GM21723 (cell line): ENCODE results near the gene PCSK5.

ENCODE experiments used
- ATAC-seq: cut with Tn5 transposase; IDR thresholded peaks from one replicate; pipeline ENCODE4 v1.9.1; 2021; ENCODE audit warnings: mild to moderate bottlenecking, moderate library complexity; ENCODE audit not compliant: unreplicated experiment

PCSK5 gene

GRCh38 chr9:75998096-75998780 lies 107.8 kb downstream of the PCSK5 start:
- no peak for ATAC-seq

GRCh38 chr9:76001459-76001858 lies 111.0 kb downstream of the PCSK5 start:
- no peak for ATAC-seq

DNA sequence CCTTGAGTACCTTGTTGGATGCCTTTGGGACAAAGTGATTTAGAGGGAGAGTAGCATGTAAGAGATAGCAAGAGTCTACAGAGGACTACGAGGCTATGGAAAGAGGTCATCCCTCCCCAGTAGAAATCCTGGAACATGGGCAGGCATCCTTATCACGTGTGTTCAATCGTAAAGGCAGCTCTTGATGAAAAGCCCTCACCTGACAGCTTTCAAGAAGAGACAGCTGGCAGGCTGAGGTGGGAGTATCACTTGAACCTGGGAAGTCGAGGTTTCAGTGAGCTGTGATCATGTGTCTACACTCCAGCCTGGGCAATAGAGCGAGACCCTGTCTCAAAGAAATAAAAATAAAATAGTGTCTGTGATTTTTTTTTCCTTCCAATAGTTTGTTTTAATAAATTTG lies 112.6 kb downstream of the PCSK5 start:
- no peak for ATAC-seq

GRCh38 chr9:76004526-76004925 lies 114.1 kb downstream of the PCSK5 start:
- peak; percentile 66 for ATAC-seq

DNA sequence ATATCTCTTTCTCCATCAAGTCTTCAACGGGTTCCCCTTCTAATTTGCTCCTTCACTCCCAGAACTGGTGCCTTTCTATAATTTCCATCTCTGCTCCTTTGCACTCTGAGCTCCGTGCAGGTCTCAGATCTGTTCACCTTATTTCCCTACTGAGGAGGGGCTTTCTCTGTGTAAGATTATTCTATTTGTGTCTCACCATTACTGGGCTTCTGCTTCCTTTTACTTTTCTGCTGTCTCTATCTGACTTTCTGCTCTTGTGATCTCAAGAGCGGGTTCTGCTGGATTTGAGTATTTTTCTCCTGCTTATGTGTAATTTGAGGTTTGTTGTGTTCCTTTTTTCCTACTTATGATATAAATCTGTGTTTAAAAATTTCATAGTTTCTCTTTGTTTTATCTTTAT lies 117.5 kb downstream of the PCSK5 start:
- ATAC-seq = no peak

- no peak for ATAC-seq
These were observed 123.3 kb downstream of the PCSK5 start for GRCh38 chr9:76013809-76014208.

DNA sequence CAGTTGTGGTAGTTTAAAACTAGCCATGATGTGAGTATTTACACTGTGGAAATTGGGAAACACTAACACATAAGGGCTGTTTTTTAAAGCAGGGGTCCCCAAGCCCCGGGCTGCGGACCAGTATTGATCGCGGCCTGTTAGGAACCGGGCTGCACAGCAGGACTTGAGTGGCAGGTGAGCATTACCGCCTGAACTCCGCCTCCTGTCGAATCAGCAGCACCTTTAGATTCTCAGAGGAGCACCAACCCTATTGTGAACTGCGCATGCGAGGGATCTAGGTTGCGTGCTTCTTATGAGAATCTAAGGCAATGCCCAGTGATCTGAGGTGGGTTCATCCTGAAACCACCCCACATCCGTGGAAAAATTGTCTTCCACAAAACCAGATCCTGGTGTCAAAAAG lies 127.8 kb downstream of the PCSK5 start:
- no peak for ATAC-seq

- no peak for ATAC-seq
These were observed 128.3 kb downstream of the PCSK5 start for GRCh38 chr9:76018761-76019160.

DNA sequence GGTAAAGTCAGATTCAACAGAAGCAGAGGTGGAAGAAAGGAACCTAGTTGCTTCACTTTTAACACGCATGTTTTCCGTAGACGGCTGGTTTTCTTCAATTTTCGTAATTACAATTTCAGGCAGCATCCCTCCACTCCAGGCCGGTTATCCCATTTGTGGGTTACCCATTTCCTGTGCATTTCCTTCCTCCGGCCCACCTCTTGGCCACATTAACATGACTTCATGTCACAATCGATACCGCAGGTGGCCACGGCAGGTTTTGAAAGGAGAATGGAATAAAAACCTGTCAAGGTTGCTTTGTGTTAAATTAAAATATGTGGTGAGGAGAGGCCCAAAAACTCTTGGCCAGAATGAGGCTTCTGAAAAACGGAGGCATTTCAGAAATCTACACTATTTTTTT lies 130.2 kb downstream of the PCSK5 start:
- no peak for ATAC-seq

- no peak for ATAC-seq
These were observed 131.8 kb downstream of the PCSK5 start for GRCh38 chr9:76022317-76022716.

DNA sequence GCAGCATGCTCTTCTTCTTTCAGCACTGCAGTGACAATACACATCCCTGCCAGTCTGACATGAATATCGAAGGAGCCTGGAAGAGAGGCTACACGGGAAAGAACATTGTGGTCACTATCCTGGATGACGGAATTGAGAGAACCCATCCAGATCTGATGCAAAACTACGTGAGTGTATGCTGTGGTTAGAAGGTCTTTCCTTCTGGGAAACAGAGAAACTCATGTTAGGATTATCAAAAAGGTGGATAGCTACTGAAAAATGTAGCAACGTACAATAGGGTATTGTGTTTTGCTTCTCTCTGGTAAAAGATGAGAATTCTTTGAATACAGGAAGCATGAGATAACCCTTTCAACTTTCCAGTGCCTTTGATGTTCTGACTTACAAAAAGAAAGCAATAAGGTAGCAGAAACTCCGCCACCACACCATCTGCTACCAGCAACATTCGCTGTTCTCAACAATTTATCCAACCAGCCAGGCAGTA lies 133.3 kb downstream of the PCSK5 start:
- no peak for ATAC-seq

- ATAC-seq = no peak
These were observed 134.8 kb downstream of the PCSK5 start for GRCh38 chr9:76025286-76025685.

DNA sequence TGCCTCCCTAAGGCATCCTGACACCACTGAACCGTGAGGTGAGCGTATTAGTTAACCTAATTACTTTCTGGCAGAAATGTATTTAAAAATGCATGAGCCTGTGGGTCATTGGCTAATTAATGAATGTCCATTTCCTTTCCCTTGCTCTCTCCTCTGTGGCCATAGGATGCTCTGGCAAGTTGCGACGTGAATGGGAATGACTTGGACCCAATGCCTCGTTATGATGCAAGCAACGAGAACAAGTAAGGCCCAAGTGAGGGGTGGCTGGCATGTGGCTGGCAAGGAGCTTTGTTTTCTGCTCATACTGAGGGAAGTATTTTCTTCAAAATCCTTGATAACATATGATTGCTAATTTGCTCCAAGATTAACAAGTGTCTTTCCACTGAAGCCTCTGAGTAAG lies 136.3 kb downstream of the PCSK5 start:
- no peak for ATAC-seq

- no peak for ATAC-seq
These were observed 136.9 kb downstream of the PCSK5 start for GRCh38 chr9:76027416-76027815.

DNA sequence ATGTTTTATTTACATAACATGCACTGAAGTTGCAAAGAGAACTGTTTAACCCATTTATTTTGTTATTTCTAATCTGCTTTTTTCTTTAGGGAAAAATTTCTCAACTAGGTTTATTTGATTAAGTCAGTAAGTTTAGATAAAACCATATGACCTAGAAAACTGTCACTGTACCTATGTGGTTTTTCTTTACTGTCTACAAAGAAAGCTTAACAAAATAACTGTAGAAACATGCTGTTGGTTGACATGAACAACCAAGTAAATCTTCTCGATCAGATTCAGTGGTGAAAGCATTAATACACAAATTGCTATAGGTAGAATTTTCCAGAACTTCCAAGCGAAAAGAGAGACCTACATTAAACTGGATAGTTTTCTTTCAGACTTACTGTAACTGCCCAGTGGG lies 137.4 kb downstream of the PCSK5 start:
- no peak for ATAC-seq

- ATAC-seq = no peak
These were observed 141.7 kb downstream of the PCSK5 start for GRCh38 chr9:76032038-76032796.

GRCh38 chr9:76032797-76033373 lies 142.4 kb downstream of the PCSK5 start:
- ATAC-seq = no peak

DNA sequence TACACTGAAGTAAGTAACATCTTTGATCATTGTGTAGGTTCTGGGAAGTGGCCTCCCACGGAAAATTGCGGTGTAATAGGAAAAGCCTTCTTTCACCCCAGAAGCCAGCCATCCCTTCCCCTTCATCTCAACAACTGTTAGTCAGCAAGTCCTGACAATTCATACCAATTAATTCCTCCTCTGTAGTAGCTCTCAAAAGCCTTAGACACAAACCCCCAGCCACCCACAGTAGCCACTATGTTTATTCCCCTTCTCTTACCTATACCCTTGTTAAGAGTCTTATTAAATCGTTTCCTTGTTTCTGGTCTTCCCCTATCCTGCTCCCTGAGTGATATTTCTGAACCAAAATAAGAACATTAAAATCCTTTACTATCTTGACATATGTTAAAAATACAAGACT lies 143.6 kb downstream of the PCSK5 start:
- no peak for ATAC-seq

DNA sequence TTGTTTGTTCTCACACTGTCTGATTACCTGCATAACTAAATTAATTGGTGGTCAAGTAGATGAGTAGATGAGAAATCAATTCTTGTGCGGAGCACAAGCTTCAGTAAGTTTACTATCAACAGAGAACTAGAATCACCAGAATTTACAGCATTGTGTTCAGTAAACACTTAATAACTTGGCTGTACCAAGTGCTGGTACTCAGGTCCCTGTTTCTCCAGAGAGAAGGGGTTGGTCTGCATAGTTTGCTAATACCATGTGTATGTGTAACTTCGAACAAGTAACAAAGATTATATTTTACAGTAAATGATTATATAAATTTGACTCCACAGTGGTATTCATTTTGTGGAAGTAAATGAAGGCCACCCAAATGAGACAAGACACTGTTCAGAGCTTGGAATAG lies 146.3 kb downstream of the PCSK5 start:
- no peak for ATAC-seq

GRCh38 chr9:76037587-76038225 lies 147.2 kb downstream of the PCSK5 start:
- ATAC-seq = no peak

DNA sequence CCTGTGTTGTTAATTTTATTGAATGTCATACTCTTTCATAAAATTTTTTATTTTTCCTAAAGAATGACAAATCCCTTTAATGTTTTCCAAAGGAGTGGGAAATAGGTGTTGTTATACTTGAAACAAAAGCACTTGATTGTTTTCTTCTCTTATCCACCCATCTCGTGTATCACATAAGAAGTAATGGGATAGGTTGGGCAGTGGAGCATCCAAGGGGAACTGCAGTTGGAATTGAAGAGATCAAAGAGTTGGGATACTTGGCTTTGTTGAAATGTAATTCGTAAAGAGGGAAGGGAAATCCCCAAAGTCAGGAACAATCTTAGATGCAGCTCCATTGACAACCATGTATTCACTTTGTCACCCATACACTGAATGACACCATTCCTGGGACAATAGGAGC lies 148.0 kb downstream of the PCSK5 start:
- ATAC-seq = no peak
